HG03378 (cell line): ENCODE results near the gene RAD21L1.

Source experiments
- ATAC-seq: cut with Tn5 transposase; IDR thresholded peaks from one replicate; pipeline ENCODE4 v1.9.1; 2021; ENCODE audit warnings: mild to moderate bottlenecking, moderate library complexity; ENCODE audit not compliant: unreplicated experiment

The RAD21L1 gene

GRCh38 chr20:1293641-1294379 is 68.0 kb downstream of the RAD21L1 start:
- no peak for ATAC-seq

GRCh38 chr20:1294497-1294896 is 68.7 kb downstream of the RAD21L1 start:
- no peak for ATAC-seq

GRCh38 chr20:1295276-1295930 is 69.6 kb downstream of the RAD21L1 start:
- no peak for ATAC-seq

GRCh38 chr20:1296117-1296610 is 70.3 kb downstream of the RAD21L1 start:
- ATAC-seq = no peak

GRCh38 chr20:1296922-1297321 is 71.1 kb downstream of the RAD21L1 start:
- no peak for ATAC-seq

- ATAC-seq = no peak
These were observed 71.6 kb downstream of the RAD21L1 start for GRCh38 chr20:1297486-1297885.

GRCh38 chr20:1298166-1298565 is 72.3 kb downstream of the RAD21L1 start:
- ATAC-seq = no peak

GRCh38 chr20:1298888-1299511 is 73.2 kb downstream of the RAD21L1 start:
- ATAC-seq = no peak

- no peak for ATAC-seq
These were observed 73.7 kb downstream of the RAD21L1 start for GRCh38 chr20:1299522-1299921.

GRCh38 chr20:1300083-1300840 is 74.4 kb downstream of the RAD21L1 start:
- ATAC-seq = no peak

- no peak for ATAC-seq
These were observed 75.2 kb downstream of the RAD21L1 start for GRCh38 chr20:1301031-1301529.

- no peak for ATAC-seq
These were observed 77.1 kb downstream of the RAD21L1 start for GRCh38 chr20:1302685-1303541.

- no peak for ATAC-seq
These were observed 79.1 kb downstream of the RAD21L1 start for GRCh38 chr20:1304710-1305515.
